ENCODE measurements around the gene IGLL1. TPM values are rescaled to one million over a fixed set of nuclear protein-coding genes. Genes with fewer than 3 reads are reported as not detected.
"Not testable (repeated sequence)": the region's sequence is repeated elsewhere in the genome, so short reads cannot be mapped to it uniquely, and the experiment has no call there.

The IGLL1 gene
- total RNA-seq (not detected in 2 replicates), polyA plus RNA-seq (0.29 TPM in 1 of 2 replicates, not detected in the other), polyA minus RNA-seq (not detected in 2 replicates)
- not detected for total RNA-seq (2013)

DNA sequence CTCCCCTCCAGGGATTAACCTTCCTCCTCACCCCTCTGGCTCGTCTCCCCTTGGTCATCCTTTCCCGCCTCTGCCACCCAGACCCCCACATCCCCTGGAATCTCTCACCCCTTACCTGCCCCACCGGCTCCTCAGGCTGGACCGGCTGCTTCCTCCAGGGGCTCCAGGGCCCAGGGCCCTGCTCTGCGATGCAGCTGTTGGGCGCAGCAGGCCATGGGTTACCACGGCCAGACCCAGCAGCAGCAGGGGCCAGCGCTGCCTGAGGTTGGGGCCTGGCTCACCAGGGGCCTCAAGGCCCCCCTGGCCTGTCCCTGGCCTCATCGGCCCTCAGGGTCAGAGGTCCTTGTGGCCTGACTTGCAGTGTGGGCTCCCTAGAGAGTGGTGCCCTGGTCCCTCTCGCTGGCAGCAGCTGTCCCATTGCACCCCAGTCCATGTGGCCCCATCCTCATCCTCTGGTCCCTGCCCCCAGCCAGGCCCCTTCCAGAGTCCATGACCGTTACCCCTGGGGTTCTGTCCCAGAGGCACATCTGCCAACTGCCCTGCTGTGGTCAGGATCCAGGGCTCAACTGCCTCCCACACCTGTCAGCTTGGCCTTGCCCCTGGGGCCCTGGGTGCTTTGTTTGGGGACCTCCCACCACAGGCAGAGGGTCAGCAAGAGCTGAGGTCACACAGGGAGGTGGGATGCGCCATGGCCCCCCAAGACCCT is at the start of gene IGLL1:
IGLL1 (minus strand) TSS at position 421 of the 706 bp plus-strand sequence; CDS start at position 321, 100 bp downstream.
- Histone ChIP-seq H3K9ac (ENCODE audit: low read length) (no peak within 1 kb of the TSS), H3K4me3 (ENCODE audit: control extremely low read depth in 1 of 5, extremely low read depth in 1 of 5, insufficient read depth in 1 of 5, low read depth in 2 of 5, low read length in 4 of 5) (no peak within 1 kb of the TSS), H3K4me1 (ENCODE audit: control insufficient read depth in 2 of 2, insufficient read depth in 2 of 2, low read length in 2 of 2) (peaks cover 30 to 38% of the 10 kb centered on the region in 2 donors), H2AFZ (ENCODE audit: insufficient read depth, low read depth, low read length, poor library complexity, severe bottlenecking) (peak within 1 kb of the TSS; percentile 60), H3K79me2 (ENCODE audit: control insufficient read depth, insufficient read depth, low read length) (peaks cover 6% of the 10 kb centered on the region), H3K27ac (ENCODE audit: low read length in 2 of 2) (no peak within 1 kb of the TSS), H3K27me3 (replicated peaks in 1 of 4; ENCODE audit: control extremely low read depth in 1 of 4, control insufficient read depth in 3 of 4, insufficient read depth in 4 of 4, low read length in 3 of 4) (peaks cover 0 to 28% (median 12%) of the 10 kb centered on the region in 4 experiments), H3K36me3 (replicated peaks in 1 of 2; ENCODE audit: control extremely low read depth in 1 of 2, control insufficient read depth in 1 of 2, extremely low read depth in 1 of 2, insufficient read depth in 2 of 2, low read length in 1 of 2) (no peaks in the 10 kb centered on the region), H3K4me2 (replicated peaks; ENCODE audit: low read depth, low read length, poor library complexity, severe bottlenecking) (peak within 1 kb of the TSS; percentile 55), H4K20me1 (ENCODE audit: control insufficient read depth, insufficient read depth, low read length, poor library complexity, severe bottlenecking) (no peaks in the 10 kb centered on the region), H3K9me3 (ENCODE audit: control extremely low read depth in 1 of 3, control insufficient read depth in 2 of 3, insufficient read depth in 1 of 3, low read length in 2 of 3) (no peaks in the 10 kb centered on the region)
- no peaks in the 10 kb centered on the region for H3K9me3 Mint-ChIP-seq (ENCODE audit: insufficient read depth)
- peaks cover 29% of the 10 kb centered on the region for H3K27me3 Mint-ChIP-seq
- TF ChIP-seq EZH2 (IDR thresholded peaks at IDR 0.05; ENCODE audit: borderline replicate concordance, insufficient read depth, low read depth, low read length, poor library complexity, severe bottlenecking): no peak
- TF ChIP-seq, protein P1, sequence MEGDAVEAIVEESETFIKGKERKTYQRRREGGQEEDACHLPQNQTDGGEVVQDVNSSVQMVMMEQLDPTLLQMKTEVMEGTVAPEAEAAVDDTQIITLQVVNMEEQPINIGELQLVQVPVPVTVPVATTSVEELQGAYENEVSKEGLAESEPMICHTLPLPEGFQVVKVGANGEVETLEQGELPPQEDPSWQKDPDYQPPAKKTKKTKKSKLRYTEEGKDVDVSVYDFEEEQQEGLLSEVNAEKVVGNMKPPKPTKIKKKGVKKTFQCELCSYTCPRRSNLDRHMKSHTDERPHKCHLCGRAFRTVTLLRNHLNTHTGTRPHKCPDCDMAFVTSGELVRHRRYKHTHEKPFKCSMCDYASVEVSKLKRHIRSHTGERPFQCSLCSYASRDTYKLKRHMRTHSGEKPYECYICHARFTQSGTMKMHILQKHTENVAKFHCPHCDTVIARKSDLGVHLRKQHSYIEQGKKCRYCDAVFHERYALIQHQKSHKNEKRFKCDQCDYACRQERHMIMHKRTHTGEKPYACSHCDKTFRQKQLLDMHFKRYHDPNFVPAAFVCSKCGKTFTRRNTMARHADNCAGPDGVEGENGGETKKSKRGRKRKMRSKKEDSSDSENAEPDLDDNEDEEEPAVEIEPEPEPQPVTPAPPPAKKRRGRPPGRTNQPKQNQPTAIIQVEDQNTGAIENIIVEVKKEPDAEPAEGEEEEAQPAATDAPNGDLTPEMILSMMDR (IDR thresholded peaks at IDR 0.05): no peak
- peak within 1 kb of the TSS; percentile 49 for H3K4me3 Mint-ChIP-seq
- intact Hi-C loops (cut with micrococcal nuclease): no loop called here
- ChIA-PET POLR2A (no interaction called here), CTCF (interaction anchor here (1.9 kb wide), 1 partner anchor 11 kb away, joined by 6 read pairs; no protein-coding TSS in a partner anchor)
- DNase-seq: no peak
- 5% methylated on average over 12 of the region's 12 CpGs for WGBS (ENCODE audit: insufficient coverage)
- H3K4me1 Mint-ChIP-seq: peaks cover 26% of the 10 kb centered on the region
- no peak within 1 kb of the TSS for H3K27ac Mint-ChIP-seq
- ATAC-seq (ENCODE audit: low read depth): no peak

DNA sequence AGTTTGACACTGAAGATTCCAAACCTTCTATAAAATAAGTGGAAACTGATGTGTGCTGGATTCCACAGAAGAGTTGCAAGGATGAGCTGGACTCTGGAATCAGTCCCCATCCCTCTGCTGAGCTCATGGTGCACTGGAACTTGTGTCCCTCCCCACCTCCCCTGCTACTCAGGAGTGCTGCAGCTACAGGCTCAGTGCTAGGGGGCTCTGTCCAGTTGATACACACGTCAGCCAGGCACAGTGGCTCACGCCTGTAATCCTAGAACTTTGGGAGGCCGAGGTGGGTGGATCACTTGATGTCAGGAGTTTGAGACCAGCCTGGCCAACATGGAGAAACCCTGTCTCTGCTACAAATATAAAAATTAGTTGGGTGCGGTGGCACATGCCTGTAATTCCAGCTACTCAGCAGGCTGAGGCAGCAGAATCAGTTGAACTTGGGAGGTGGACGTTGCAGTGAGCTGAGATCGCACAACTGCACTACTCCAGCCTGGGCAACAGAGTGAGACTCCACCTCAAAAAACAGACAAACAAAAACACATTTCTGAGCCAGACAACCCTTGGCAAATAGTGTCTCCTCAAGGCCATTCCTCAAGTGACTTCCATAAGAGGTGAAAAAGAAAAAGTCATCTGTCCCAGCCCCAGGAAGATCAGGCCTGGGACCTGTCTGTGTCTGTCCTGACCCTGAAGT is 48.1 kb upstream of the IGLL1 start:
- H3K4me3 ChIP-seq (ENCODE audit: control extremely low read depth in 1 of 5, extremely low read depth in 1 of 5, insufficient read depth in 1 of 5, low read depth in 2 of 5, low read length in 4 of 5); POLR2A ChIA-PET; DNase-seq; H3K9me3 ChIP-seq (ENCODE audit: control extremely low read depth in 1 of 3, control insufficient read depth in 2 of 3, insufficient read depth in 1 of 3, low read length in 2 of 3); H3K4me3 Mint-ChIP-seq; H3K4me1 ChIP-seq (ENCODE audit: control insufficient read depth in 2 of 2, insufficient read depth in 2 of 2, low read length in 2 of 2); H3K4me1 Mint-ChIP-seq; H2AFZ ChIP-seq (ENCODE audit: insufficient read depth, low read depth, low read length, poor library complexity, severe bottlenecking); H3K4me2 ChIP-seq (replicated peaks; ENCODE audit: low read depth, low read length, poor library complexity, severe bottlenecking); H3K27me3 ChIP-seq (replicated peaks in 1 of 4; ENCODE audit: control extremely low read depth in 1 of 4, control insufficient read depth in 3 of 4, insufficient read depth in 4 of 4, low read length in 3 of 4); H3K79me2 ChIP-seq (ENCODE audit: control insufficient read depth, insufficient read depth, low read length); H3K36me3 ChIP-seq (replicated peaks in 1 of 2; ENCODE audit: control extremely low read depth in 1 of 2, control insufficient read depth in 1 of 2, extremely low read depth in 1 of 2, insufficient read depth in 2 of 2, low read length in 1 of 2); H3K9me3 Mint-ChIP-seq (ENCODE audit: insufficient read depth); ATAC-seq (ENCODE audit: low read depth); H3K9ac ChIP-seq (ENCODE audit: low read length); H3K27ac Mint-ChIP-seq; H3K27ac ChIP-seq (ENCODE audit: low read length in 2 of 2); H3K27me3 Mint-ChIP-seq; H4K20me1 ChIP-seq (ENCODE audit: control insufficient read depth, insufficient read depth, low read length, poor library complexity, severe bottlenecking): not testable (repeated sequence)
- 100% methylated on average over 6 of the region's 6 CpGs for WGBS (ENCODE audit: insufficient coverage)
- intact Hi-C loops (cut with micrococcal nuclease): loop anchor here (5.0 kb wide), 1 partner anchor 219 kb away; no protein-coding TSS in a partner anchor
- CTCF ChIA-PET: interaction anchor here (0.6 to 1.4 kb wide), 7 partner anchors 9 to 261 kb away, joined by 3 to 4 read pairs (median 3); partner anchors contain the start of genes SLC2A11 and ZNF70

Data from B cell (primary cell).